Measurements from ENCODE around the gene VEGFB. TPM values are rescaled to one million over a fixed set of nuclear protein-coding genes. Genes with fewer than 3 reads are reported as not detected.

VEGFB gene
- polyA plus RNA-seq, 3 donors from 2014 or later: 6.7 to 10.3 (median 9.4) TPM

- peak overlapping the region in 1 of 5 donors; percentile 12 for H3K4me3 Mint-ChIP-seq
- peak overlapping the region in 2 of 6 donors; percentile 13 to 73 for H3K27ac Mint-ChIP-seq
Measured at GRCh38 chr11:64266339-64266738, 32.0 kb downstream of the VEGFB start.

DNA sequence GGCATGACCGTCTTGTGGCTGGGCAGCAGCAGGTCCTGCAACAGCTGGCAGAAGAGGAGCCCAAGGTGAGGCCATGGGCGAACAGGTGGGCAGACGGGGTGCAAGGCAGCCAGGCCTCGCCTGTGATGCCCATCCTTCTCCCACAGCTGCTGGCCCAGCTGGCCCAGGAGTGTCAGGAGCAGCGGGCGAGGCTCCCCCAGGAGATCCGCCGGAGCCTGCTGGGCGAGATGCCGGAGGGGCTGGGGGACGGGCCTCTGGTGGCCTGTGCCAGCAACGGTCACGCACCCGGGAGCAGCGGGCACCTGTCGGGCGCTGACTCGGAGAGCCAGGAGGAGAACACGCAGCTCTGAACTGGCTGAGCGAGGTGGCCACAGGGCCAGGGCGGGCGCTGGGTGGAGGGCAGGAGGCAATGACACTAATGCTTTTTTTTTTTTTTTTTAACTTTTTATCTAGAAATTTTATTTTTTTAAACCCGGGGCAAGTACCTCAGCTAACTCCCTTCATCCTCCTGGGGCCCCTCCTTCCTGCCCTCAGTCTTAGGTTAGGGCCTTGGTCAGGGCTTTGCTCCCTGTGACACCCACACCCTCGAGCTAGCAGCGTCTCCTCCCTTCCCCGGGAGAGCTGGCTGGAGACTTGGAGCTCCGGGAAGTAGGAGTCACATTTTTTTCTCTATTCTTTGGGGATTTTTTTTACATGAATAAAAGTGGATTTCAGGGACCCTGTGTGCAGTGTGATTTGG lies 33.0 kb downstream of the VEGFB start:
- Mint-ChIP-seq H3K4me1 (peaks cover 33 to 35% of the 10 kb centered on the region in 2 donors), H3K36me3 (peaks cover 0 to 3% (median 0%) of the 10 kb centered on the region in 3 donors), H3K27me3 (ENCODE audit: low read depth in 3 of 3) (peaks cover 18 to 32% (median 20%) of the 10 kb centered on the region in 3 donors), H3K27ac (peak overlapping the region; percentile 91 to 100 (median 98)), H3K4me3 (peak overlapping the region; percentile 29 to 96 (median 91)), H3K9me3 (no peaks in the 10 kb centered on the region)
- DNase-seq: no peak

More at GRCh38 chr11:64266339-64266738, 32.0 kb downstream of the VEGFB start:
- Mint-ChIP-seq H3K9me3 (no peaks in the 10 kb centered on the region), H3K4me1 (peaks cover 26 to 29% of the 10 kb centered on the region in 2 donors), H3K36me3 (peaks cover 0 to 3% (median 0%) of the 10 kb centered on the region in 3 donors), H3K27me3 (ENCODE audit: low read depth in 3 of 3) (peaks cover 17 to 28% (median 19%) of the 10 kb centered on the region in 3 donors)
- no peak for DNase-seq

DNA sequence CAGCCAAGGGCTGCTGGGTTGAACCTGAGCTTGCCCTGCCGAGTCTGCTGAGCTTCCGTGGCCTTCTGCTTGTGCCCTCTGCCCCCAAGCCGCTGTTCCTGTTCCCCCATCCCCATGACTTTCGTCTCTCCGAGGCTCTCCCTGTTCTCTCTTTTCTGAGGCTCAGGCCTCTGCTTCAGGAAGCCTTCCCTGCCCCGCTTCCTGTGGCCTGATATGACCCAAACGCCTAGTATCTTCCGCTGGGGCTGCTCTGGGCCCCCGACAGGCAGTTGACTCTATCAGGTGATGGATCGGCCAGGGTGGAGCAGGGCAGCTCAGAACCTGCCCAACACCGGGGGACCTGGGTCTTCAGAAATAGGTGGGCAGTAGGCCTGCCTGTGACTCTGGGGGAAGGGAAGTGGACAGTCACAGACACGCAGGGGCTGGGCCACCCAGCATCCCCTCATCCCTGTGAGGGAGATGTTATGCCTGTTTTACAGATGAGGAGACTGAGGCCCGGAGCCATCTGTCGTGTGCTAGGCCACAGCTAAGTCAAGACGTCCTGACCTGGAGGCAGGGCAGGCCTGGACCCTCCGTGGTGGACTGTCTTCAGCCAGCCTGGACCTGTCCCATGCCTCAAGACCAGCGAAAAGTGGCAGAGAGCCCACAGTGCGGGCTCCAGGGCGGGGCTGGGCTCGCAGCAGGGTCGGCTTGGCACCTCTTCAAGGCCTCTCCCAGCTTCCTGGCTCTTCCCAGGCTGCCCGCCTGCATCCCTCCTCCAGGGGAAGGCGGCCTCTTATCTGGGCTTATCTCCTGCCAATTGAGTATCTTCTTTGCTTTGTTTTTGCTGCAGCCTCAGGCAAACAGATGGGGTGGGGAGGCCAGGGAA lies 33.9 kb downstream of the VEGFB start:
- Mint-ChIP-seq H3K27ac (peak overlapping the region; percentile 91 to 100 (median 98)), H3K36me3 (no peaks in the 10 kb centered on the region), H3K4me1 (peaks cover 33 to 35% of the 10 kb centered on the region in 2 donors), H3K4me3 (peak overlapping the region; percentile 91 to 99 (median 93)), H3K9me3 (no peaks in the 10 kb centered on the region), H3K27me3 (ENCODE audit: low read depth in 3 of 3) (peaks cover 18 to 32% (median 20%) of the 10 kb centered on the region in 3 donors)
- peak in 2 of 3 donors; percentile 30 to 37 for DNase-seq

DNA sequence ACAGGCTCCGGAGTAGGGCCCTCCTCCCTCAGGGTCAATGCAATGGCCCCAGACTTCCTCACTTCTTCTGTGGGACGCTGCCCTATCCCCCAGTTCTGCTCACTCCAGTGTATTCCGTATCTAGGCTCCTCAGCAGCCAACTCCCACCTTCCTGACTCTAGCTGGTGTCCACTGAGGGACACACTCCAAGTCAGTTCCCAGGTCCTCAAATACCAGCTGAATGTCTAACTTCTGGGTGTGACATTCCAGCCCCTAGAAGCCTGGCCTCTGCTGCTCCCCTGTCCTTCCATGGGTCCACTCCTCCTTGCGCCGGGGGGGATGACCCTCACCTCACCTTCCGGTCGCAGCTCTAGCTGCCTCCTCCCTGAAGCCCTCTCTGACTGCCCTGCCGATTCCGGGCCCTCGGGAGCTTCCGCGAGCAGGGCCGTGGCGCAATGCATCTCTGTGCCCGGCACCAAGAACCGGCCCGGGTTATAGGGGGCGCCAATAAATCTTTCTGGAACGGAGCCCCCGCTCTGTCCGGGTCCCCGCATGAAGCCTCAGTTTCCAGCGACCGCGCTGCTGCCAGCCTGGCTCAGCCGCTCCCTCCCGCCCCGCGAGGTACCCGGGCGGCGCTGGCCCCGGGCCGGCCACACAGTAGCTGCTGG lies 34.6 kb downstream of the VEGFB start:
- peaks cover 18 to 32% (median 22%) of the 10 kb centered on the region in 3 donors for H3K27me3 Mint-ChIP-seq (ENCODE audit: low read depth in 3 of 3)

GRCh38 chr11:64269540-64270220 lies 35.3 kb downstream of the VEGFB start:
- Mint-ChIP-seq H3K36me3 (no peaks in the 10 kb centered on the region), H3K9me3 (no peaks in the 10 kb centered on the region), H3K27me3 (ENCODE audit: low read depth in 3 of 3) (peaks cover 18 to 32% (median 22%) of the 10 kb centered on the region in 3 donors), H3K27ac (peak overlapping the region; percentile 91 to 100 (median 99)), H3K4me3 (peak overlapping the region; percentile 91 to 99 (median 93)), H3K4me1 (peaks cover 33 to 35% of the 10 kb centered on the region in 2 donors)
- DNase-seq: peak; percentile 96 to 97 (median 97)

More for the DNA sequence above, 34.6 kb downstream of the VEGFB start:
- peak in 2 of 3 donors; percentile 47 to 54 for DNase-seq
- Mint-ChIP-seq H3K36me3 (no peaks in the 10 kb centered on the region), H3K27ac (peak overlapping the region; percentile 91 to 100 (median 98)), H3K4me3 (peak overlapping the region; percentile 91 to 99 (median 93)), H3K4me1 (peaks cover 33 to 35% of the 10 kb centered on the region in 2 donors), H3K9me3 (no peaks in the 10 kb centered on the region)

DNA sequence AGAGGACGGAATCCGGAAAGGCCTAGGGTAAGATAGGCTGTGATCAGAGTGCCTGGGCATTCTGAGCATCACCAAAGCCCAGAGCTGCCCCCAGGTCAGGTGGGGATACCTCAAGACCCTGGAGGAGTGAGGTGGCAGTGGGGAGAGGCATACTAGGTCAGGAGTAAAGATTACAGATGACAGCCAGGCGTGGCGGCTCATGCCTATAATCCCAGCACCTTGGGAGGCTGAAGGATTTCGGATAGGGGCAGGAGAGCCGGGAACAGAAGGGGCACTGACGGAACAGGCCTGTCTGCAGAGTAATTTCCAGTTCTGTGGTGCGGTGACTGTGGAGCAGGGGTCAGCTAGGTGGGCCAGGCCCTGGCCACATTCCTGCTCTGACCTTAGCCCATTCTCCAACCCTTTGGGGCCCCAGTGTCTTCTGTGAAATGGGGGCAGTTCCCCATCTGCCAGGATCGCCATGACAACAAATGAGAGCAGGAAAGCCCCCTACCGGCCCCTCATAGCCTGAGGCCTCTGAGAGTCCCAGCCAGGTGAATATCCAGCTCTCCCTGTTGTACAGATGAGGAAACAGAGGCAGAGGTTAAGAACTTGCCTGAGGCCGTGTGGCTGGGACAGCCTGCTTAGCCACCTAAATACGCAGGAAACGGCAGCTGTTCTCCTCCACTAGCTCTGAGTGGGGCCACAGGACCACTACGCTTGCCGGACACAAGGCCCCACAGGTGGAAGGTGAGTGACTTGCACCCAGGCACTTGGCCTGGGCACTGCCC lies 40.8 kb downstream of the VEGFB start:
- DNase-seq: no peak
- H3K36me3 Mint-ChIP-seq: peaks cover 0 to 5% (median 0%) of the 10 kb centered on the region in 3 donors
- H3K4me1 Mint-ChIP-seq: peaks cover 13% of the 10 kb centered on the region in 2 donors
- no peaks in the 10 kb centered on the region for H3K9me3 Mint-ChIP-seq
- H3K27ac Mint-ChIP-seq: no peak overlapping the region
- H3K4me3 Mint-ChIP-seq: no peak overlapping the region
- peaks cover 13 to 15% (median 15%) of the 10 kb centered on the region in 3 donors for H3K27me3 Mint-ChIP-seq (ENCODE audit: low read depth in 3 of 3)

DNA sequence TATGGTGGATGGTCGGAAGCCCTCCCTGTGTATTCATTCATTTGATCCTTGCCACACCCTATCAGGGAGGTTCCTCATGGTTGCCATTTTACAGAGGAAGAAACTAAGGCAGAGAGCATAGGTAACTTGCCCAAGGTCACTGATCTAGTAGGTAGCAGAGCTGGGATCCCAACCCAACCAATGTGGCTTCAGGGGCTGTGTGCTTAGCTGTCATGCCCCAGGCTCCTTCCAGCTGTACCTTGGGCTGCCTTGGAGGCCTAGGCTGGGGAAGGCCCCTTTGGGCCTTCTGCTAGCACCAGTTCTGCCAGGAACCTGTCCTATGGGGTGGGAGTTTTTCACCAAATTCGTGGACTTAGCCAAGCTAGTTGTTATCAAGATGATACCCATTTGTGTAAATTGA lies 41.5 kb downstream of the VEGFB start:
- Mint-ChIP-seq H3K27ac (no peak overlapping the region), H3K27me3 (ENCODE audit: low read depth in 3 of 3) (peaks cover 7 to 10% (median 8%) of the 10 kb centered on the region in 3 donors), H3K9me3 (no peaks in the 10 kb centered on the region), H3K4me1 (peaks cover 7 to 9% of the 10 kb centered on the region in 2 donors), H3K4me3 (no peak overlapping the region), H3K36me3 (peaks cover 0 to 5% (median 0%) of the 10 kb centered on the region in 3 donors)
- no peak for DNase-seq

GRCh38 chr11:64276653-64277431 lies 42.5 kb downstream of the VEGFB start:
- Mint-ChIP-seq H3K4me1 (peaks cover 3 to 6% of the 10 kb centered on the region in 2 donors), H3K36me3 (peaks cover 0 to 8% (median 5%) of the 10 kb centered on the region in 3 donors), H3K27ac (no peak overlapping the region), H3K27me3 (ENCODE audit: low read depth in 3 of 3) (peaks cover 1 to 2% (median 2%) of the 10 kb centered on the region in 3 donors), H3K4me3 (no peak overlapping the region), H3K9me3 (no peaks in the 10 kb centered on the region)
- no peak for DNase-seq

DNA sequence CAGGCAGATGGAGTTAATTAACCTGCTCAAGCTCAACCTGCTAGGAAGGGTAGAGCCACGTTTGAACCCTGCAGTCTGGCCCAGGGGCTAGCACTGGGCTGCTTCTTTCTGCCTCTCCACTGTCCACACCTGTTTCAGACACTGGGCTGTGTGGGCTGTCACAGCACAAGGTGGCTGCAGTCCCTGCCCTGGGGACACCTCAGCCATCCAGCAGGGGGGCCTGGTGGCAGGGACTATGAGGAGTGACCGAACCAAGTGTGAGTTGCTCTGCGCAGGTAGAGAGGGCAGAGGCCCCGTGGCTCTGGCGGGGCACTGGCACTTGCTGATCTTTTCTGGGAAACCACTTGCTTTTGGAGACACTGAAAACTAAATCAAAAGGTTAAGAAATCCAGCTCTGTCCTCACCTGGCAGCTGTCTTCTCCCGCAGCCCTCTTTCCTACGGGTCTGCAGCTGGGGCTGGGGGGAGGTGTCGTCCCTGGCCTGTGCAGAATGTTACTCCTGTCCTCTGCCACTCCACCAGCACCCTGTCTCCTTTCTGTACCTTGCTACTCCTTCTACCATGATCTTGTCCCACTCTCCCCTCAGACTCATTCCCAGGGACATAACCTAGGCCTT lies 44.3 kb downstream of the VEGFB start:
- peaks cover 0 to 8% (median 5%) of the 10 kb centered on the region in 3 donors for H3K36me3 Mint-ChIP-seq
- H3K27ac Mint-ChIP-seq: peak overlapping the region in 2 of 6 donors; percentile 19 to 55
- H3K4me3 Mint-ChIP-seq: no peak overlapping the region
- DNase-seq: no peak
- no peaks in the 10 kb centered on the region for H3K9me3 Mint-ChIP-seq
- H3K27me3 Mint-ChIP-seq (ENCODE audit: low read depth in 3 of 3): peaks cover 0 to 2% (median 1%) of the 10 kb centered on the region in 3 donors
- H3K4me1 Mint-ChIP-seq: peaks cover 0 to 4% of the 10 kb centered on the region in 2 donors

GRCh38 chr11:64281957-64282770 lies 47.8 kb downstream of the VEGFB start:
- Mint-ChIP-seq H3K4me3 (peak overlapping the region in 1 of 5 donors; percentile 51), H3K4me1 (peaks cover 8 to 12% of the 10 kb centered on the region in 2 donors), H3K27me3 (ENCODE audit: low read depth in 3 of 3) (peaks cover 2 to 9% (median 8%) of the 10 kb centered on the region in 3 donors), H3K27ac (peak overlapping the region in 1 of 6 donors; percentile 58), H3K36me3 (peaks cover 0 to 8% (median 5%) of the 10 kb centered on the region in 3 donors), H3K9me3 (no peaks in the 10 kb centered on the region)
- no peak for DNase-seq
